ENCODE measurements around the gene PIP5K1B. TPM values are rescaled to one million over a fixed set of nuclear protein-coding genes. Genes with fewer than 3 reads are reported as not detected.

Gene PIP5K1B
- total and polyA plus RNA-seq, 7 donors, result 10.3 to 72.6 (median 23.5) TPM

GRCh38 chr9:68672625-68673024, 32.4 kb upstream of the PIP5K1B start:
- intact Hi-C loops (cut with DNase I), result no loop called here
- Histone ChIP-seq H3K4me3 (no peak overlapping the region), H3K36me3 (no peaks in the 10 kb centered on the region), H3K9me3 (no peaks in the 10 kb centered on the region), H3K27me3 (no peaks in the 10 kb centered on the region), H3K4me1 (no peaks in the 10 kb centered on the region), H3K27ac (no peak overlapping the region)
- no peak for TF ChIP-seq POLR2A (IDR thresholded peaks at IDR 0.05)
- TF ChIP-seq POLR2AphosphoS5 (IDR thresholded peaks at IDR 0.05), result no peak
- TF ChIP-seq CTCF (IDR thresholded peaks at IDR 0.05), result no peak
- no peak for TF ChIP-seq EP300 (IDR thresholded peaks at IDR 0.05)
- no peak for DNase-seq

- H3K27me3 ChIP-seq, result peaks cover 0 to 7% (median 0%) of the 10 kb centered on the region in 3 donors
- no peak for TF ChIP-seq EP300 (IDR thresholded peaks at IDR 0.05)
- peak in 1 of 4 experiments; percentile 31 for TF ChIP-seq CTCF (IDR thresholded peaks at IDR 0.05)
- H3K36me3 ChIP-seq, result no peaks in the 10 kb centered on the region
- H3K4me1 ChIP-seq, result no peaks in the 10 kb centered on the region
- no peak overlapping the region for H3K4me3 ChIP-seq
- intact Hi-C loops (cut with DNase I), result no loop called here
- no peaks in the 10 kb centered on the region for H3K9me3 ChIP-seq
- 67 to 69% methylated on average over 5 of the region's 5 CpGs for WGBS, 2 donors
- no peak overlapping the region for H3K27ac ChIP-seq
- no peak for DNase-seq
Observed at GRCh38 chr9:68678430-68678829, 26.6 kb upstream of the PIP5K1B start.

GRCh38 chr9:68683433-68683832, 21.6 kb upstream of the PIP5K1B start:
- no peak for TF ChIP-seq POLR2A (IDR thresholded peaks at IDR 0.05)
- TF ChIP-seq CTCF (IDR thresholded peaks at IDR 0.05), result no peak
- no peak for TF ChIP-seq POLR2AphosphoS5 (IDR thresholded peaks at IDR 0.05)
- TF ChIP-seq EP300 (IDR thresholded peaks at IDR 0.05), result no peak
- no peak for DNase-seq
- WGBS, 2 donors, result 38 to 46% methylated on average over 2 of the region's 2 CpGs
- Histone ChIP-seq H3K27ac (no peak overlapping the region), H3K4me3 (no peak overlapping the region), H3K9me3 (no peaks in the 10 kb centered on the region), H3K27me3 (peaks cover 0 to 7% (median 0%) of the 10 kb centered on the region in 3 donors), H3K4me1 (no peaks in the 10 kb centered on the region), H3K36me3 (no peaks in the 10 kb centered on the region)
- intact Hi-C loops (cut with DNase I), result no loop called here

DNA sequence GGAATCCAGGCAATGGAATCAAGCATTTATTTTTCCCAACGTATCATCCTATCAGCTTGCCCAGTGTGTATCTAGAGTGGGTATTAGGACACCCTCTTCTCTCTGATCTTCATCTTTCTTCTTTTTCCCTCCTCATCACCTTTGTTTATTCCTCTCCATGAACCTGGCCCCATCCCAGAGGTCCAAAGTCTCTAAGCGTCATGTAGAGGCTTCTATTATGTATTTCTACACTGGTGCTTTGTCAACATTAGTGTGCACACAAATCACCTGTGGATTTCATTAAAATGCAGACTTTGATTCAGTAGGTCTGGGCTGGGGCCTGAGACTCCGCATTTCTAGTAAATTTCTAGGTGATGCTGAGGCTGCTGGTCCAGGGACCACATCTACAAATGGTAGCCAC, 19.8 kb upstream of the PIP5K1B start:
- WGBS, 2 donors, result 35 to 82% methylated on average over 3 of the region's 3 CpGs

More for the DNA sequence above, 19.8 kb upstream of the PIP5K1B start:
- H3K4me1 ChIP-seq, result peaks cover 0 to 10% (median 6%) of the 10 kb centered on the region in 4 donors
- H3K4me3 ChIP-seq, result no peak overlapping the region
- no peak overlapping the region for H3K27ac ChIP-seq
- H3K9me3 ChIP-seq, result no peaks in the 10 kb centered on the region
- TF ChIP-seq POLR2AphosphoS5 (IDR thresholded peaks at IDR 0.05), result no peak
- no peak for TF ChIP-seq EP300 (IDR thresholded peaks at IDR 0.05)
- no peak for TF ChIP-seq CTCF (IDR thresholded peaks at IDR 0.05)
- no peak for TF ChIP-seq POLR2A (IDR thresholded peaks at IDR 0.05)
- no peak for DNase-seq
- no peaks in the 10 kb centered on the region for H3K36me3 ChIP-seq
- no peaks in the 10 kb centered on the region for H3K27me3 ChIP-seq
- intact Hi-C loops (cut with DNase I), result no loop called here

All from sigmoid colon (tissue), 7 donors.